Measurements from ENCODE around the gene SMCO4.

The SMCO4 gene

GRCh38 chr11:93478841-93479240, 64.3 kb downstream of the SMCO4 start:
- no peak for DNase-seq (ENCODE audit: extremely low read depth, insufficient read length)
- Histone ChIP-seq H3K27me3 (replicated peaks; ENCODE audit: control insufficient read depth, insufficient read depth, low read length) (no peaks in the 10 kb centered on the region), H3K4me3 (replicated peaks; ENCODE audit: low read depth, low read length) (no peak overlapping the region), H3K36me3 (ENCODE audit: control insufficient read depth, insufficient read depth, low read length) (no peaks in the 10 kb centered on the region; the same call in 1 of the 2 replicates)
- TF ChIP-seq CTCF (IDR thresholded peaks at IDR 0.05; ENCODE audit: insufficient read depth, low read length, poor library complexity, severe bottlenecking): no peak

- no peaks in the 10 kb centered on the region for H3K27me3 ChIP-seq (replicated peaks; ENCODE audit: control insufficient read depth, insufficient read depth, low read length)
These were observed 65.4 kb downstream of the SMCO4 start for GRCh38 chr11:93477684-93478234.

GRCh38 chr11:93476796-93477195, 66.4 kb downstream of the SMCO4 start:
- H3K36me3 ChIP-seq (ENCODE audit: control insufficient read depth, insufficient read depth, low read length): no peaks in the 10 kb centered on the region; the same call in 1 of the 2 replicates
- no peak overlapping the region for H3K4me3 ChIP-seq (replicated peaks; ENCODE audit: low read depth, low read length)
- no peak for TF ChIP-seq CTCF (IDR thresholded peaks at IDR 0.05; ENCODE audit: insufficient read depth, low read length, poor library complexity, severe bottlenecking)
- DNase-seq (ENCODE audit: extremely low read depth, insufficient read length): no peak
- H3K27me3 ChIP-seq (replicated peaks; ENCODE audit: control insufficient read depth, insufficient read depth, low read length): no peaks in the 10 kb centered on the region

More at GRCh38 chr11:93477684-93478234, 65.4 kb downstream of the SMCO4 start:
- Histone ChIP-seq H3K4me3 (replicated peaks; ENCODE audit: low read depth, low read length) (no peak overlapping the region), H3K36me3 (ENCODE audit: control insufficient read depth, insufficient read depth, low read length) (no peaks in the 10 kb centered on the region; the same call in 1 of the 2 replicates)
- no peak for TF ChIP-seq CTCF (IDR thresholded peaks at IDR 0.05; ENCODE audit: insufficient read depth, low read length, poor library complexity, severe bottlenecking)
- no peak for DNase-seq (ENCODE audit: extremely low read depth, insufficient read length)

- Histone ChIP-seq H3K36me3 (ENCODE audit: control insufficient read depth, insufficient read depth, low read length) (no peaks in the 10 kb centered on the region; the same call in 1 of the 2 replicates), H3K27me3 (replicated peaks; ENCODE audit: control insufficient read depth, insufficient read depth, low read length) (no peaks in the 10 kb centered on the region), H3K4me3 (replicated peaks; ENCODE audit: low read depth, low read length) (no peak overlapping the region)
- no peak for TF ChIP-seq CTCF (IDR thresholded peaks at IDR 0.05; ENCODE audit: insufficient read depth, low read length, poor library complexity, severe bottlenecking)
- no peak for DNase-seq (ENCODE audit: extremely low read depth, insufficient read length)
These were observed 69.1 kb downstream of the SMCO4 start for GRCh38 chr11:93474123-93474522.

- TF ChIP-seq CTCF (IDR thresholded peaks at IDR 0.05; ENCODE audit: insufficient read depth, low read length, poor library complexity, severe bottlenecking): no peak
- DNase-seq (ENCODE audit: extremely low read depth, insufficient read length): no peak
- Histone ChIP-seq H3K36me3 (ENCODE audit: control insufficient read depth, insufficient read depth, low read length) (no peaks in the 10 kb centered on the region), H3K4me3 (replicated peaks; ENCODE audit: low read depth, low read length) (no peak overlapping the region), H3K27me3 (replicated peaks; ENCODE audit: control insufficient read depth, insufficient read depth, low read length) (no peaks in the 10 kb centered on the region)
These were observed 74.9 kb downstream of the SMCO4 start for GRCh38 chr11:93468290-93468689.

GRCh38 chr11:93467054-93467453, 76.1 kb downstream of the SMCO4 start:
- H3K4me3 ChIP-seq (replicated peaks; ENCODE audit: low read depth, low read length): no peak overlapping the region
- DNase-seq (ENCODE audit: extremely low read depth, insufficient read length): no peak
- TF ChIP-seq CTCF (IDR thresholded peaks at IDR 0.05; ENCODE audit: insufficient read depth, low read length, poor library complexity, severe bottlenecking): no peak
- H3K36me3 ChIP-seq (ENCODE audit: control insufficient read depth, insufficient read depth, low read length): no peaks in the 10 kb centered on the region
- H3K27me3 ChIP-seq (replicated peaks; ENCODE audit: control insufficient read depth, insufficient read depth, low read length): no peaks in the 10 kb centered on the region

Measured in GM06990 (cell line).